HepG2 (cell line): ENCODE measurements around the gene DPT. TPM values are rescaled to one million over a fixed set of nuclear protein-coding genes. Genes with fewer than 3 reads are reported as not detected.

Experiments
- ATAC-seq: fragments of 200-7000 bp; cut with Tn5 transposase; 3 replicates; pipeline ENCODE4 v1.9.1; 2020; ENCODE audit warnings: mild to moderate bottlenecking, moderate library complexity
- BruUV-seq: library from RNA; stranded (reverse); fragments of 400-500 nt; replicated peaks from 2 replicates; lab custom pipeline; 2021; lab: Mats Ljungman, UMichigan
- CTCF ChIA-PET: fragments of 300-600 bp; formaldehyde crosslinking; extraction: SDS; loops from one replicate; lab custom pipeline; 2021; ENCODE audit warnings: low total read pairs, inconsistent platforms, low intra/inter-chr PET ratio; lab: Yijun Ruan, JAX
- POLR2A ChIA-PET: fragments of 350-600 bp; sonication (Branson Sonifier 250); formaldehyde crosslinking; loops from one replicate; lab custom pipeline; 2020; ENCODE audit warnings: antibody characterized with exemption, inconsistent platforms; lab: Yijun Ruan, JAX
- DNase-seq: peaks from one replicate; pipeline ENCODE4 v3.0.0-alpha.2; 2015; ENCODE audit warnings: low spot score
- FAIRE-seq: peaks from 3 replicates; lab custom pipeline; 2011; peaks lifted over from hg19 to GRCh38; lab: Jason Lieb, UNC
- H2AFZ ChIP-seq: one replicate; pipeline ENCODE4 v1.6.1; 2011; ENCODE audit warnings: low read length, inconsistent platforms
- H3K27ac ChIP-seq: fragments of 300-600 bp; 3 replicates; pipeline ENCODE4 v1.8.0; 2011; ENCODE audit warnings: mixed run types, mild to moderate bottlenecking, mixed read lengths, low read length, inconsistent platforms; ENCODE audit not compliant: insufficient read depth; ENCODE audit errors: extremely low read length
- H3K27me3 ChIP-seq, 2 experiments: fragments of 200-600 bp in 1 of 2; 2 replicates in 1 of 2; 3 replicates in 1 of 2; pipeline versions ENCODE4 v1.6.0 to v1.8.0; 2011; ENCODE audit warnings: low read length in 2 of 2, mild to moderate bottlenecking in 2 of 2, moderate library complexity in 2 of 2, inconsistent platforms in 1 of 2; ENCODE audit not compliant: insufficient read depth in 2 of 2, control insufficient read depth in 1 of 2
- H3K36me3 ChIP-seq, 2 experiments: fragments of 200-600 bp in 1 of 2; replicated peaks in 1 of 2; 2 replicates in 1 of 2; 3 replicates in 1 of 2; pipeline versions ENCODE4 v1.5.1 to v1.8.0; 2011; ENCODE audit warnings: low read length in 2 of 2, inconsistent platforms in 1 of 2; ENCODE audit not compliant: insufficient read depth in 2 of 2, control insufficient read depth in 1 of 2
- H3K4me1 ChIP-seq: 2 replicates; pipeline ENCODE4 v1.5.1; 2012; ENCODE audit warnings: low read length, inconsistent platforms; ENCODE audit not compliant: insufficient read depth
- H3K4me2 ChIP-seq: 2 replicates; pipeline ENCODE4 v1.6.0; 2011; ENCODE audit warnings: low read depth, low read length, inconsistent platforms
- H3K4me3 ChIP-seq, 3 experiments: fragments of 200-600 bp in 1 of 3; sonication (generic), shearing (Covaris generic) in 1 of 3; replicated peaks in 1 of 3; 2 replicates each; pipeline ENCODE4 v1.5.1; 2011 to 2016; ENCODE audit warnings: low read length in 3 of 3, inconsistent platforms in 2 of 3, low read depth in 2 of 3, mild to moderate bottlenecking in 2 of 3, control low read depth in 1 of 3, mixed read lengths in 1 of 3; ENCODE audit not compliant: insufficient read depth in 1 of 3
- H3K79me2 ChIP-seq: one replicate; pipeline ENCODE4 v1.6.1; 2011; ENCODE audit warnings: low read length, inconsistent platforms; ENCODE audit not compliant: insufficient read depth
- H3K9ac ChIP-seq: 2 replicates; pipeline ENCODE4 v1.6.0; 2011; ENCODE audit warnings: mild to moderate bottlenecking, low read depth, low read length, inconsistent platforms; ENCODE audit not compliant: insufficient read depth
- H3K9me3 ChIP-seq: 2 replicates; pipeline ENCODE4 v1.5.1; 2012; ENCODE audit warnings: mild to moderate bottlenecking, low read length
- H4K20me1 ChIP-seq: 2 replicates; pipeline ENCODE4 v1.6.0; 2011; ENCODE audit warnings: inconsistent platforms, mild to moderate bottlenecking, low read length, moderate library complexity; ENCODE audit not compliant: insufficient read depth
- ARID2 ChIP-seq: sonication (generic); formaldehyde crosslinking; IDR thresholded peaks from 2 replicates; pipeline ENCODE4 v1.8.1; 2022; ENCODE audit warnings: mild to moderate bottlenecking, missing genetic modification reagents, borderline replicate concordance
- MBD4 ChIP-seq: IDR thresholded peaks from 2 replicates; pipeline ENCODE4 v1.6.1; 2012; ENCODE audit warnings: low read length, inconsistent platforms, borderline replicate concordance
- PLRG1 ChIP-seq: fragments of 450-650 bp; conservative IDR thresholded peaks from 2 replicates; pipeline ENCODE4 v1.6.1; 2016
- RARA ChIP-seq: IDR thresholded peaks from 2 replicates; pipeline ENCODE4 v1.6.1; 2016; ENCODE audit warnings: missing genetic modification reagents, missing compliant biosample characterization
- SUZ12 ChIP-seq: fragments of 150-350 bp; IDR thresholded peaks from 2 replicates; pipeline ENCODE4 v1.6.1; 2014; ENCODE audit warnings: low read depth, low read length
- ZFAT ChIP-seq: sonication (generic); formaldehyde crosslinking; conservative IDR thresholded peaks from 2 replicates; pipeline ENCODE4 v1.8.1; 2023; ENCODE audit warnings: missing genetic modification reagents, inconsistent platforms
- ZNF264 ChIP-seq: sonication (generic); formaldehyde crosslinking; IDR thresholded peaks from 2 replicates; pipeline ENCODE4 v1.4.0; 2020; ENCODE audit warnings: missing genetic modification reagents
- ZNF484 ChIP-seq: sonication (generic); formaldehyde crosslinking; IDR thresholded peaks from 2 replicates; pipeline ENCODE4 v1.5.1; 2020; ENCODE audit warnings: mild to moderate bottlenecking, low read depth, missing genetic modification reagents, borderline replicate concordance
- ZNF558 ChIP-seq: sonication (generic); formaldehyde crosslinking; IDR thresholded peaks from 2 replicates; pipeline ENCODE4 v1.9.0; 2022; ENCODE audit warnings: mild to moderate bottlenecking, missing genetic modification reagents, borderline replicate concordance
- ZNF766 ChIP-seq: sonication (generic); formaldehyde crosslinking; IDR thresholded peaks from 2 replicates; pipeline ENCODE4 v1.5.0; 2020; ENCODE audit warnings: missing genetic modification reagents, borderline replicate concordance
- WGBS: methylation state at CpG from one replicate; pipeline ENCODE4 v1.1.6; 2017; ENCODE audit warnings: low lambda C conversion rate; 5-methylcytosine and 5-hydroxymethylcytosine counted together
- in situ Hi-C: cut with HindIII; loops from 2 replicates; pipeline ENCODE4 v1.10.0; 2017; ENCODE audit warnings: low pct_unique_long_range_greater_than_20kb; ENCODE audit not compliant: extremely low pct_ligation_motif_present
- intact Hi-C: fragments of 100-400 bp; cut with micrococcal nuclease; formaldehyde crosslinking; loops from one replicate; pipeline ENCODE4 v1.10.0; 2022; ENCODE audit not compliant: unreplicated experiment
- polyA plus RNA-seq, 8 experiments: library from polyadenylated mRNA; depleted of rRNA in 3 of 8; stranded (reverse) in 7 of 8; unstranded in 1 of 8; fragments of >200 nt; fragmentation: Illumina TruSeq in 4 of 8; extraction: Trizol in 4 of 8; gene quantifications; 2 replicates each; pipeline versions ENCODE4 v1.2.1 to v1.2.3, GENCODE V29; 2011 to 2016; ENCODE audit warnings: low read depth in 4 of 8, missing spikeins in 1 of 8, mixed read lengths in 1 of 8; ENCODE audit not compliant: insufficient read depth in 1 of 8
- total RNA-seq, 5 experiments: library from RNA; depleted of rRNA; stranded (reverse); fragments of >200 nt; fragmentation: Illumina TruSeq; extraction: Trizol; gene quantifications; 2 replicates each; pipeline ENCODE4 v1.2.3, GENCODE V29; 2016; ENCODE audit warnings: low read depth in 1 of 5
- TF ChIP-seq, protein P1 (sequence below): sonication (generic); formaldehyde crosslinking; IDR thresholded peaks from 2 replicates; pipeline ENCODE4 v1.8.1; 2022; ENCODE audit warnings: mild to moderate bottlenecking, missing genetic modification reagents
- TF ChIP-seq, protein P2 (sequence below): sonication (generic); formaldehyde crosslinking; IDR thresholded peaks from 2 replicates; pipeline ENCODE4 v1.5.0; 2020; ENCODE audit warnings: mild to moderate bottlenecking, missing genetic modification reagents, borderline replicate concordance
- TF ChIP-seq, protein P3 (sequence below): sonication (generic); formaldehyde crosslinking; conservative IDR thresholded peaks from 2 replicates; pipeline ENCODE4 v1.4.0; 2020; ENCODE audit warnings: mild to moderate bottlenecking, missing genetic modification reagents, moderate library complexity

DPT gene
- total and polyA plus RNA-seq, 2 of the 13 experiments (the other 11 are each of a cell fraction or from before 2014, with no cell fraction given), result 0.04 TPM; not detected in 1

DNA sequence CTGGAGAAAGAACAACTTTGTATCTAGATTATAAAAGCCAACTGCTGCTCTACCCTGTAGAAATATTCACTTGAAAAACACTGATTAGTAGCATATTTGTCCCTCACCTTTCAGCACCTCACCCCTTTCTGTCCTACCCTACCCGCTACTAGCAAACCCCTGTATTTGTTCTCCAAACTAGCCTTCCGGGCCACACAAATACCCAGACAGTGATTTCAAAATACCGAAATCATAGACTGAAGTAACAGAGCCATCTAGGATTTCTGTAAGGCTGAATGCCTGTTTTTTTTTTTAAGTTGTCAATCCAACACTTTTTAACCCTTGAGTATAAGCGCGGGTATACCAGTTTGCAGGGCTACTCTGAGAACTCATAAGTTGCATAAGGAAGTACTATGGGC, 398 bp upstream of the DPT start:
- intact Hi-C loops, result no loop called here
- TF ChIP-seq ZFAT (CRISPR knock-in tag) (no peak), ZNF766 (no peak), ARID2 (CRISPR knock-in tag) (no peak)
- TF ChIP-seq, protein P1, sequence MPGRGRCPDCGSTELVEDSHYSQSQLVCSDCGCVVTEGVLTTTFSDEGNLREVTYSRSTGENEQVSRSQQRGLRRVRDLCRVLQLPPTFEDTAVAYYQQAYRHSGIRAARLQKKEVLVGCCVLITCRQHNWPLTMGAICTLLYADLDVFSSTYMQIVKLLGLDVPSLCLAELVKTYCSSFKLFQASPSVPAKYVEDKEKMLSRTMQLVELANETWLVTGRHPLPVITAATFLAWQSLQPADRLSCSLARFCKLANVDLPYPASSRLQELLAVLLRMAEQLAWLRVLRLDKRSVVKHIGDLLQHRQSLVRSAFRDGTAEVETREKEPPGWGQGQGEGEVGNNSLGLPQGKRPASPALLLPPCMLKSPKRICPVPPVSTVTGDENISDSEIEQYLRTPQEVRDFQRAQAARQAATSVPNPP (CRISPR knock-in tag), result no peak
- Histone ChIP-seq H3K4me1 (peaks cover 12% of the 10 kb centered on the region; the same call in 1 of the 2 replicates), H3K4me3 (no peak overlapping the region), H3K9ac (no peak overlapping the region), H3K4me2 (no peak overlapping the region), H3K27me3 (peaks cover 0 to 11% of the 10 kb centered on the region in 2 experiments; a peak in 2 of 5 replicates), H3K36me3 (no peaks in the 10 kb centered on the region), H3K9me3 (no peaks in the 10 kb centered on the region), H2AFZ (no peak overlapping the region), H4K20me1 (no peaks in the 10 kb centered on the region), H3K79me2 (no peaks in the 10 kb centered on the region), H3K27ac (no peak overlapping the region)
- CTCF ChIA-PET, result no interaction called here
- no peak for ATAC-seq
- in situ Hi-C loops, result loop anchor here (10.0 kb wide), 1 partner anchor 65 kb away; no protein-coding TSS in a partner anchor
- POLR2A ChIA-PET, result no interaction called here
- DNase-seq, result no peak
- WGBS, result 46% methylated on average over 5 of the region's 5 CpGs
- no TSS peak for BruUV-seq
- FAIRE-seq, result no peak

DNA sequence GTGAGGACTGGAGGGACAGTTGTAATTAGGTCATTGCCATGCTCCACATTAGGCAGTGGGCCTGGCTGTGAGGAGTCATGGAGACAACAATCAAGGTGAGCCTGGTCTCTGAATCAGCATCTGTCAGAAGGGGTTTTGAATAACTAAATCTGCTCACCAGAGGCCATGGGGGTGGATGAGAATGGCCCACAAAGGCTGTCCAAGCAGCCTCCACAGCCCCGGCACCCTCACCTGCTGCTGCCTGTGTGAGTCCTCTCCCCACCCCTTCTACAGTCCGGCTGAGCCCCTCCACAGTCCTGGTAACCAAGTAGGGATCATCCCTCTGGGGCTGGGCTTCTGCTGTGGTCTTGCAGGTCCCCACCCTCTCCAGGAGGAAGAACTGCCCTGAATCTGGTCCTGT, 2.3 kb downstream of the DPT start:
- Histone ChIP-seq H3K27me3 (peaks cover 0 to 21% of the 10 kb centered on the region in 2 experiments; a peak in 3 of 5 replicates), H3K79me2 (no peaks in the 10 kb centered on the region), H2AFZ (no peak overlapping the region), H3K4me2 (no peak overlapping the region), H3K9ac (no peak overlapping the region), H3K36me3 (no peaks in the 10 kb centered on the region), H4K20me1 (no peaks in the 10 kb centered on the region), H3K4me1 (peaks cover 12% of the 10 kb centered on the region; the same call in 1 of the 2 replicates), H3K4me3 (no peak overlapping the region), H3K9me3 (no peaks in the 10 kb centered on the region), H3K27ac (no peak overlapping the region)
- FAIRE-seq (no peak), DNase-seq (no peak), ATAC-seq (no peak; the same call in 2 of the 3 replicates)
- ChIA-PET CTCF (no interaction called here), POLR2A (no interaction called here)
- BruUV-seq, result no TSS peak
- intact Hi-C loops (no loop called here), in situ Hi-C loops (loop anchor here (10.0 kb wide), 1 partner anchor 62 kb away; no protein-coding TSS in a partner anchor)
- 40% methylated on average over 2 of the region's 2 CpGs for WGBS
- TF ChIP-seq SUZ12 (no peak), PLRG1 (no peak), RARA (CRISPR knock-in tag) (no peak), ZNF264 (CRISPR knock-in tag) (no peak), ZNF484 (CRISPR knock-in tag) (no peak), MBD4 (no peak), ZNF558 (CRISPR knock-in tag) (no peak)
- TF ChIP-seq, protein P2, sequence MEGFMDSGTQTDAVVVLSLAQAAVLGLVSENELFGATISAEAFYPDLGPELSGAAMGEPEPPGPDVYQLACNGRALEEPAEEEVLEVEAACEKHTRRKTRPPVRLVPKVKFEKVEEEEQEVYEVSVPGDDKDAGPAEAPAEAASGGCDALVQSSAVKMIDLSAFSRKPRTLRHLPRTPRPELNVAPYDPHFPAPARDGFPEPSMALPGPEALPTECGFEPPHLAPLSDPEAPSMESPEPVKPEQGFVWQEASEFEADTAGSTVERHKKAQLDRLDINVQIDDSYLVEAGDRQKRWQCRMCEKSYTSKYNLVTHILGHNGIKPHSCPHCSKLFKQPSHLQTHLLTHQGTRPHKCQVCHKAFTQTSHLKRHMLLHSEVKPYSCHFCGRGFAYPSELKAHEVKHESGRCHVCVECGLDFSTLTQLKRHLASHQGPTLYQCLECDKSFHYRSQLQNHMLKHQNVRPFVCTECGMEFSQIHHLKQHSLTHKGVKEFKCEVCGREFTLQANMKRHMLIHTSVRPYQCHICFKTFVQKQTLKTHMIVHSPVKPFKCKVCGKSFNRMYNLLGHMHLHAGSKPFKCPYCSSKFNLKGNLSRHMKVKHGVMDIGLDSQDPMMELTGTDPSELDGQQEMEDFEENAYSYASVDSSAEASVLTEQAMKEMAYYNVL (CRISPR knock-in tag), result no peak
- TF ChIP-seq, protein P3, sequence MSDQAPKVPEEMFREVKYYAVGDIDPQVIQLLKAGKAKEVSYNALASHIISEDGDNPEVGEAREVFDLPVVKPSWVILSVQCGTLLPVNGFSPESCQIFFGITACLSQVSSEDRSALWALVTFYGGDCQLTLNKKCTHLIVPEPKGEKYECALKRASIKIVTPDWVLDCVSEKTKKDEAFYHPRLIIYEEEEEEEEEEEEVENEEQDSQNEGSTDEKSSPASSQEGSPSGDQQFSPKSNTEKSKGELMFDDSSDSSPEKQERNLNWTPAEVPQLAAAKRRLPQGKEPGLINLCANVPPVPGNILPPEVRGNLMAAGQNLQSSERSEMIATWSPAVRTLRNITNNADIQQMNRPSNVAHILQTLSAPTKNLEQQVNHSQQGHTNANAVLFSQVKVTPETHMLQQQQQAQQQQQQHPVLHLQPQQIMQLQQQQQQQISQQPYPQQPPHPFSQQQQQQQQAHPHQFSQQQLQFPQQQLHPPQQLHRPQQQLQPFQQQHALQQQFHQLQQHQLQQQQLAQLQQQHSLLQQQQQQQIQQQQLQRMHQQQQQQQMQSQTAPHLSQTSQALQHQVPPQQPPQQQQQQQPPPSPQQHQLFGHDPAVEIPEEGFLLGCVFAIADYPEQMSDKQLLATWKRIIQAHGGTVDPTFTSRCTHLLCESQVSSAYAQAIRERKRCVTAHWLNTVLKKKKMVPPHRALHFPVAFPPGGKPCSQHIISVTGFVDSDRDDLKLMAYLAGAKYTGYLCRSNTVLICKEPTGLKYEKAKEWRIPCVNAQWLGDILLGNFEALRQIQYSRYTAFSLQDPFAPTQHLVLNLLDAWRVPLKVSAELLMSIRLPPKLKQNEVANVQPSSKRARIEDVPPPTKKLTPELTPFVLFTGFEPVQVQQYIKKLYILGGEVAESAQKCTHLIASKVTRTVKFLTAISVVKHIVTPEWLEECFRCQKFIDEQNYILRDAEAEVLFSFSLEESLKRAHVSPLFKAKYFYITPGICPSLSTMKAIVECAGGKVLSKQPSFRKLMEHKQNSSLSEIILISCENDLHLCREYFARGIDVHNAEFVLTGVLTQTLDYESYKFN (CRISPR knock-in tag), result no peak
